IMR-90 (cell line): ENCODE results near the gene CFAP45.

Experiments
- CEBPB ChIP-seq: IDR thresholded peaks from 2 replicates; pipeline ENCODE4 v1.6.1; 2012; ENCODE audit warnings: low read depth, low read length, improper control_type of control experiment
- CTCF ChIP-seq: conservative IDR thresholded peaks from 2 replicates; pipeline ENCODE4 v1.5.1; 2012; ENCODE audit warnings: mild to moderate bottlenecking, low read depth, low read length, improper control_type of control experiment
- POLR2A ChIP-seq: IDR thresholded peaks from 2 replicates; pipeline ENCODE4 v1.6.1; 2012; ENCODE audit warnings: mild to moderate bottlenecking, low read depth, low read length
- RFX5 ChIP-seq: IDR thresholded peaks from 2 replicates; pipeline ENCODE4 v1.8.0; 2012; ENCODE audit warnings: low read depth, mild to moderate bottlenecking, low read length, moderate library complexity
- USF2 ChIP-seq: fragments of 150-350 bp; IDR thresholded peaks from 2 replicates; pipeline ENCODE4 v1.6.1; 2017; ENCODE audit warnings: mild to moderate bottlenecking, antibody characterized with exemption, low read length, low read depth

GRCh38 chr1:159828581-159829272 lies 71.2 kb downstream of the CFAP45 start:
- TF ChIP-seq POLR2A (no peak), CTCF (no peak), RFX5 (no peak), CEBPB (no peak), USF2 (no peak)
